ENCODE data around the gene TBC1D17.

The TBC1D17 gene

GRCh38 chr19:49849433-49850220 is 27.9 kb upstream of the TBC1D17 start:
- no peak for DNase-seq

DNA sequence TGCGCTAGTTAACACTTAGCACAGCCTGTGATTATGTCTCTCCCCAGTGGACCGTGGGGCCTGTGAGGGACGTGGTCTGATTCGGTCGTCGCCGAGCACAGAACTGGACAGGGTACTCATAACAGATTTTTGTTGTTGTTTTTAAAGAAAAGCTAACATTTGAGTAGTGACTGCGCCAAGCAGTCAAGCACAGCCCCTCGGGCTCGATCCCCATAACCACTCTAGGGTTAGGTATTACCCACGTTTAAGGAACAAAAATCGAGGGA is 27.3 kb upstream of the TBC1D17 start:
- DNase-seq, result no peak

DNA sequence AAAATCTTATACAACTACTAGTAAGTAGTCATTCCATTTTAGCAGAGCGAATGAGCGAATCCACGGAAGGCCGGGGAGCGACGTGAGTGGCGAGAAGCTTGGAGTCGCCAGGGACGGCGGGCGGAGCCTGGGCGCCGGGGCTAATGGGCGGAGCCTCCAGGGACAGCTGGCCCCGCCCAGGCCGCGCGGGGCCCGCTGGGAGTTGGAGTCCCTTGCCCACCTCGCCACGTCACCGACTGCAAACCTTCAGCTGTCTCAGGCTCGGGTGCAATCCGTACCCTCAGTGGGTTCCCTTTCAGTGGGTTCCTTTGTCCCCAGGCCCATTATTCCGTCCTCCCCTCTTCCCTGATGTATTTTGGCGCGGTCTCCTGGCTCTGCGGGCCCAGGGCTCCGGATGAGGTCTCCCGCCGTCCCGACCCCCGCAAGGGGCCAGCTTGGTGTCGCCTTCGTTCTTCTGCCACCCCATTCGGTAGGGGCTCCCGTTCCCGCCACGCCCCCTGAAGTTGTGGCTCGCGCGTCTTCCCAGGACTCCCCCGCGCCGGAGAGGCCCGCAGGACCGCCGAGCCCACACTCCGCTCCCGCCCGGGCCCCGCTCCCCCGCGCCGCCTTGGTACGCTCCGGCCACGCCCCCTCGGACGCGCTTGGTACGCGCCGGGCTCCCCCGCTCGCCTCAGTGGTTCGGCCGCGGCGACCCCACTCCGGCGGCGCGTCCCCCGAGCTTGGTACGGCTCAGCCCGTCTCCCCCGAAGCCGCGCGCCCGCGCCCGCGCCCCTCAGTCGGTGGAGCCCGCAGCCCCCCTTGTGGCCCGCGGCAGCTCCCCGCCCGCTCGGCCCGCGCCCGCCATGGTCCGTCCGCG is 26.8 kb upstream of the TBC1D17 start, which contains the start of gene PTOV1:
PTOV1 (plus strand) TSS at position 673 of the 856 bp plus-strand sequence.
- peak; percentile 92 to 97 (median 94) for DNase-seq

DNA sequence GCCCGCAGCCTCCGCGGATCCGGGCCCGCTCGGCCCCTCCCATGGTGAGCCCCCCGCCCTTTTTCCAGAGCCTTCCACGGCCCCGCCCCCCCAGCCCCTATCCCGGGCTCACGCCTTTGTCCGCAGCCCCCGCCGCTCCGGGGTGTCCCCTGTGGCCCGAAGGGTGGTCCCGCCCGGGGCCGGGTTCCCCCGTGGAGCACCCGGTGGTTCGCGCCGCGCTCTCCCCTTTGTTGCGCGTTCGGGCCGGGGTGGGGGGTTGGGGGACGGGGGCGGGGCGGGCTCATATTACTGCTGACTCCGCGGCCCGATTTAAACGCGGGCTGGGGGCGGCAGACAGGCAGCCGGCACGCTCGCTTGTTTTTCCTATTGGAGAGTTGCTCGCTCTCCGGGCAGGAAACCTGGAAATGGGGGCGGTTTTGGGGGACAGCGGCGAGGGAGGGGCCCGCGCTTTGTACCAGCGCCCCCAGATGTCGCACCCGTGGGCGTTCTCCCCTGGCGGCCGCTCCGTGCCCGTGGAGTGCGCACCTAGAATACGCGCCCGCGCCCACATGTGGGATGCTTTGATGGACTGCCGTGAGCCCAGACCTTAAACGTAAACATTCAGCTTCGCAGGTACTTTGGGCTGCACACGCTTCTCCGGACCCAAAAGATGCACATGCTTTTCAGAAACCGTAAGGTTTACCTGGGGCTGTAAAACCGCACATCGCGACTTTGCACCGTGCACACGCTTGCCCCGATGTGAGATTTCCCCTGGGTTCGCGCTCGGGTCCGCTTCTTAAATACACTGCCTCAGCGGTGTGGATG is 25.8 kb upstream of the TBC1D17 start:
- DNase-seq, result peak; percentile 41 to 50 (median 43)

GRCh38 chr19:49852631-49853126 is 24.8 kb upstream of the TBC1D17 start:
- DNase-seq, result no peak

DNA sequence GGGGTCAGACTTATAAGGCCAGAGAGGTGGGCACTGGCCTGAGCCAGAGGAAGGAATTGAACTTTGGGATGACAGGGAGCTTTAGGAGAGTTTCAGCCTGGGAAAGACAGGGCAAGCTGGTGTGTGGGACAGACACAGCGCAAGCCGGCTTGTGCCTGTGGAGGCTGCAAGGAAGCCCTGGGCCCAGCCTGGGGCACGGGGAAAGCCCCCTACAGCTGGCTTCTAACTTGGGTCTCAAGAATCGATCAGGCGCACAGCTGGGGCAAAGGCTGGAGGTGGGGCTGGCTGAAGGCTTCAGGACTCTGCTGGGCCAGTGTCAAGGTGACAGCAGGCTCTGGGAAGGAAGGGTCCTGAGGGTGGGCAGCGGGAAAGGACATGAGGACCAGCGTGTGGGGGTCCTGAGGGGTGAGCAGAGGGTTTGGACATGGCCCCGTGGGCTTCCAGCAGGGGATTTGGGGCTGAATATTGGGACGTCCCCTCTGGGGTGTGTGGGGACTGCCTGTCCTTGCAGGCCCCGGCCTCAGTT is 23.6 kb upstream of the TBC1D17 start:
- no peak for DNase-seq

- DNase-seq, result no peak
Measured at GRCh38 chr19:49854378-49855263, 22.9 kb upstream of the TBC1D17 start.

GRCh38 chr19:49855277-49855675 is 22.2 kb upstream of the TBC1D17 start:
- DNase-seq, result no peak

DNA sequence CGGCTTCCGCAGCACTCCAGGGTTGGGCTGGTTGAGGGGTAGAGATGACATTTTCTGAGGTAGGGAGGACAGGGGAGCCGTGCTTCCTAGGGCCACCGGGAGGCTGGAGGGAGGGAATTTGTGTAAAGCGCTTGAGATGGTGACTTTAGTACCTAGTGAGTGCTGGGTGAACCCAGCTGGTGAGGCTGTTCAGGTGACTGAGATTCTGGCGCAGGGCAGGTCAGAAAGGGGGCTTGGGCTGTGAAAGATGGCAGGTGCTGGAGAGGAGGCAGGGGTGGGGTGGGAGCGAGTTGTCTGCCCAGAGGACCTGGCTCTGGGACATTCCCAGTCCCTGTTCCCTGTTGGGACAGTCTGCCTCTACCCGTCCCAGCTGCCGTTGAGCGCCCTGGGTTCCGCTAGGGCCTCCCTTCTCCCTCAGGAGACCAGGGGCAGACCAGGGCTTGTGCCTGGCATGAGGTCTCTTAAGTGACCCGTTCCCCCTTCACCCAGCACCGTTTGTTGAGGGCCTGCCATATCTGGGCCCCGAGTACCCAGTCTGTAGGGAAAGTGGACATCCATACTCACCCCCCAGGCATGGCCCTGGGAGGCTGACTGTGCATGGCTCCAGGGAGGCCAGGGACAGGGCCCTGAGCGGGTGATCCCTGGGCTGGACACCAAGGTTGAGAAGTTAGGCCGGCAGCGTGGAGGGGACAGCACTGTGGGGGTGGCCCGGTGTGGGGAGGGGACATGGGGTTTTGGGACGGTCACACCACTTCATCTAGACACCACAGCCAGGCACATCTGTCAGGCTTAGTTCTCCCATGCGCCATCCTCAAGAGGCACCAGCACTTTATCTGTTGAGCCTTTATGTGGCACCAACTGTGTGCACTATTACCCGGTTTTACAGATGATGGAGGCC is 21.6 kb upstream of the TBC1D17 start:
- DNase-seq, result no peak

- no peak for DNase-seq
Measured at GRCh38 chr19:49856574-49857021, 20.9 kb upstream of the TBC1D17 start.

- no peak for DNase-seq
Measured at GRCh38 chr19:49857061-49857837, 20.3 kb upstream of the TBC1D17 start.

DNA sequence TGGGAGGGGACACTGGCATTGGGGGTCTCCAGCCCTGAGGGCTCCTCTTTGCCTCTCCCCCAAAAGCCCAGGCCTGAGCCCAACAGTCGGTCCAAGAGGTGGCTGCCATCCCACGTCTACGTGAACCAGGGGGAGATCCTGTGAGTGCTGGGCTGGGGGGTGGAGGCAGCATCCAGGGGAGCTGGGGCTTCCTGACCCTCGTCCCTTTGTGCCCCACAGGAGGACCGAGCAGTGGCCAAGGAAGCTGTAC is 19.7 kb upstream of the TBC1D17 start:
- no peak for DNase-seq

DNA sequence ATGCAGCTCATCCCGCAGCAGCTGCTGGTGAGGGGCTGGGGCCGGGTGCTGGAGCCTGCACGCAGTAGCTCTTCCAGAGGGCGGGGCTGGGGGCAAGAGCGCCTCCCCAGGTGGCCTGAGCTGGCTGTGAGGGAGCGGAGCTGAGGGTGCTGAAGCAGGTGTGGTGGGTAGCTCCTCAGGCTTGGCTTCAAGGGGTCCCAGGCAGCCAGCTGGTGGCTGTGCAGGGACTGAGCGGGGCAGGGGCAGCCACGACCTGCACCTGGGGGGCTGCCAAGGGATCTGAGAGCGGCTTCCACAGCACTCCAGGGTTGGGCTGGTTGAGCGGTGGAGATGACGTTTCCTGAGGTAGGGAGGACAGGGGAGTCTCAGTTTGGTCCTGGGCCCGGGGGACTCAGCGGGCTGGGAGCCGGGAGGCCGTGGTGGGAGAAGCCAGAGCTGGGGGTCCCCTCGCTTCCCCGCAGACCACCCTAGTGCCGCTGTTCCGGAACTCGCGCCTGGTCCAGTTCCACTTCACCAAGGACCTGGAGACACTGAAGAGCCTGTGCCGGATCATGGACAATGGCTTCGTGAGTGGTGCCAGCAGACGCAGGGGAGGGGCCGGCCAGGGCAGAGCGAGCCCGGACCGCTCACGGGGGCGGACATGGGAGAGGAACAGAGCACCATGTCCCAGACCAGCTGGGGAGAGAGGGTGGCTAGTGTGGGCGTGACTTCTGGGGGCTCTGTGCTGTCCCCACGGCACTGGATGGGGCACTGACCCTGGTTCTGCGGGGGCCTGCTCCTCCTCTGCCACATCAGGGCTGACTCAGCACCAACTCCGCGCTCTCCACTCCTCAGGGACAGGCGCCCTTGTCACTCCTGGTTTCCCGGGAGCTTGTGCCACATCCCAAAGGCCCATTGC is 19.2 kb upstream of the TBC1D17 start:
- no peak for DNase-seq

DNA sequence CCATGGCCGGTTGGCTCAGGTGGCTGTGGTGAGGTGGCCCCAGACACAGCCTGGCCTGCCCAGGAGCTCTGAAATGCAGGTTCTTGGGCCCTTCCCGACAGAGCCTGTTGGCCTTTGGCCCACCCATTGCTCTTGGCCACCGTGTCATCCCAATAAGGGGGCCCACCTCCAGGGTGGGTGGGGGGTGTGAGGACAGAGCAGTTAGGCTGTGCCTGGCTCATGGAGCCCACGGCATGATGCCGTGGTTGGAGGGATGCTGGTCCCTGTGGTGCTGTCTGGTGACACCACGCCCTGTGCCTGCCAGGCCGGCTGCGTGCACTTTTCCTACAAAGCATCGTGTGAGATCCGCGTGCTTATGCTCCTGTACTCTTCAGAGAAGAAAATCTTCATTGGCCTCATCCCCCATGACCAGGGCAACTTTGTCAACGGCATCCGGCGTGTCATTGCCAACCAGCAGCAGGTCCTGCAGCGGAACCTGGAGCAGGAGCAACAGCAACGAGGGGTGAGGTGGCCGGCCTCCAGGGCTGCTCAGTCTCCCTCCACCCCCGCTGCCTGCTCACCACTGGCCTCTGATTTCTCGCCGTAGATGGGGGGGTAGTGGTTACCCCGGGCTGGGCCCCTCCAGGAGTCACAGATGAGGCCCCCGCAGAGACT is 17.7 kb upstream of the TBC1D17 start:
- DNase-seq, result no peak

GRCh38 chr19:49860336-49861102 is 17.0 kb upstream of the TBC1D17 start:
- DNase-seq, result no peak

GRCh38 chr19:49861107-49861506 is 16.4 kb upstream of the TBC1D17 start:
- DNase-seq, result peak in 2 of 3 experiments; percentile 31 to 49

DNA sequence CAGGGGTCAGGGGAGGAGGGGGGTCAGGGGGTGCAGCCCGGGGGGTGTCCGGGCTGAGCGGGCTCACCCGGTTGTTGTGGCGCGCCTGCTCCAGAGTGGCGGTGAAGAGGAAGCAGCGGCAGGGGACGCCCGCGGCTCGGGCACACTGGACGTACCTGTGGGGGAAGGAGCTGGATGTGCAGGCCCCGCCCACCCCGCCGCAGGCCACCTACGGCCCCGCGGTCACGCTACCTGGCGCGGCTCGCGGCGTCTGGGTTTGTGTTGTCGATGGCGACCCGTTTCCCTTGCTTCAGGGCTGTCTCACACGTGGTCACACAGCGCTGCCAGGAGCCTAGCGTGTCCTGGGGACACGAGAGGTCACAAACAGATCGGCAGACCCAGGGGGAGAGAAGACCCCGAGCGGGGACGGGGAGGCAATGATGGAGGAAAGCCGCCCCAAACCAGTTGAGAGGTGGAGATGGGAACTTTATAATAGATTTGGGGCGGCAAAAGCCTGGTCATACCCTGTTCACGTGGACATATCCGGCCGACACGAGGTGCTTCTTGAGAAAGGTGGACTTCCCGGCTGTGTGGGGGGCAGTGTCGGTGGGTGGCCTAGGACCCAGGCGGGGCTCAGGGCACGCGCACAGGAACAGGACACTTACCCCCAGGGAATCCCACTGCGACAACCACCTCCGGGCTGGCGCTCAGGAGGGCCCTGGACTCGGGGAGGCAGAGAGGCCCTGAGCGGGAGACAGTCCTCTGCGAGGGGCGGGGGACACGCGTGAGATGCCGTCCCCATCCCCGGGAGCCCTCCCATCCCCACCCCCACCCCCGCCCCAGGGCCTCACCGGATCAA is 15.7 kb upstream of the TBC1D17 start:
- peak; percentile 34 to 75 (median 40) for DNase-seq

Data from NCI-H1417 (cell line).